HG02571 (cell line): Measurements from ENCODE around the gene TNFAIP8L3.

Experiments
- ATAC-seq: cut with Tn5 transposase; IDR thresholded peaks from one replicate; pipeline ENCODE4 v1.9.1; 2021; ENCODE audit warnings: mild to moderate bottlenecking, moderate library complexity; ENCODE audit not compliant: unreplicated experiment

TNFAIP8L3 gene

GRCh38 chr15:51119120-51119519 is 24.4 kb upstream of the TNFAIP8L3 start:
- no peak for ATAC-seq

- ATAC-seq = no peak
Observed at GRCh38 chr15:51117270-51117669, 22.6 kb upstream of the TNFAIP8L3 start.

- no peak for ATAC-seq
Observed at GRCh38 chr15:51114437-51115119, 19.9 kb upstream of the TNFAIP8L3 start.

- no peak for ATAC-seq
Observed at GRCh38 chr15:51112078-51112477, 17.4 kb upstream of the TNFAIP8L3 start.

GRCh38 chr15:51111061-51111460 is 16.4 kb upstream of the TNFAIP8L3 start:
- no peak for ATAC-seq

- no peak for ATAC-seq
Observed at GRCh38 chr15:51110171-51110570, 15.5 kb upstream of the TNFAIP8L3 start.

- no peak for ATAC-seq
Observed at GRCh38 chr15:51108933-51109550, 14.3 kb upstream of the TNFAIP8L3 start.

GRCh38 chr15:51107612-51108011 is 12.9 kb upstream of the TNFAIP8L3 start:
- ATAC-seq = no peak

GRCh38 chr15:51106481-51106880 is 11.8 kb upstream of the TNFAIP8L3 start:
- no peak for ATAC-seq

GRCh38 chr15:51105430-51106016 is 10.8 kb upstream of the TNFAIP8L3 start:
- ATAC-seq = no peak

GRCh38 chr15:51104512-51104911 is 9.8 kb upstream of the TNFAIP8L3 start:
- no peak for ATAC-seq

GRCh38 chr15:51103330-51103729 is 8.6 kb upstream of the TNFAIP8L3 start:
- ATAC-seq = no peak

- no peak for ATAC-seq
Observed at GRCh38 chr15:51100785-51101489, 6.2 kb upstream of the TNFAIP8L3 start.

- ATAC-seq = no peak
Observed at GRCh38 chr15:51099185-51099584, 4.5 kb upstream of the TNFAIP8L3 start.

- no peak for ATAC-seq
Observed at GRCh38 chr15:51098331-51098619, 3.6 kb upstream of the TNFAIP8L3 start.

- no peak for ATAC-seq
Observed at GRCh38 chr15:51097553-51098330, 3.0 kb upstream of the TNFAIP8L3 start.

- ATAC-seq = no peak
Observed at GRCh38 chr15:51096976-51097375, 2.3 kb upstream of the TNFAIP8L3 start.

- ATAC-seq = no peak
Observed at GRCh38 chr15:51095681-51096331, 1.1 kb upstream of the TNFAIP8L3 start.

- ATAC-seq = no peak
Observed at GRCh38 chr15:51093839-51094605, 684 bp downstream of the TNFAIP8L3 start.

- no peak for ATAC-seq
Observed at GRCh38 chr15:51093488-51093838, 1.2 kb downstream of the TNFAIP8L3 start.
